Measurements from ENCODE around the gene C1orf21.

Gene C1orf21

DNA sequence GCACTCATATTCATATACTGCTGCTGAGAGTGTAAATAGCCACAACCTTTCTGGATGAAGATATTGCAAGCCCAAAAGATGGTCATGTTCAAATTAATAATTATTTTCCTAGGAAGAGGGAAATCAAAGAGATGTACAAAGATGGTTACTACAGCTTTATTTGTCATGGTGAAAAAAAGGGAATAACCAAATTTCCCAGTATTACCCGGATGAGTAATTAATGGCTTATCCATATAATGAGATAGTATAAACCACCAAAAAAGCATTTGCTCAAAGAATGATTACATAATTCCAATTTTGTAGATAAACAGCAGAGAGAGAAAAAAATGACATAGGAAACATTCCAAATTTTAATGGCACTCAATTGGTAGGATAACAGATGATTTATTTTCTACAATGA, 165.6 kb downstream of the C1orf21 start:
- in situ Hi-C loops (cut with MboI; ENCODE audit: low pct_unique_long_range_greater_than_20kb, low sequenced_read_pairs, unreplicated experiment), result no loop called here
- DNase-seq (ENCODE audit: low spot score), result no peak
- TF ChIP-seq, protein P1, sequence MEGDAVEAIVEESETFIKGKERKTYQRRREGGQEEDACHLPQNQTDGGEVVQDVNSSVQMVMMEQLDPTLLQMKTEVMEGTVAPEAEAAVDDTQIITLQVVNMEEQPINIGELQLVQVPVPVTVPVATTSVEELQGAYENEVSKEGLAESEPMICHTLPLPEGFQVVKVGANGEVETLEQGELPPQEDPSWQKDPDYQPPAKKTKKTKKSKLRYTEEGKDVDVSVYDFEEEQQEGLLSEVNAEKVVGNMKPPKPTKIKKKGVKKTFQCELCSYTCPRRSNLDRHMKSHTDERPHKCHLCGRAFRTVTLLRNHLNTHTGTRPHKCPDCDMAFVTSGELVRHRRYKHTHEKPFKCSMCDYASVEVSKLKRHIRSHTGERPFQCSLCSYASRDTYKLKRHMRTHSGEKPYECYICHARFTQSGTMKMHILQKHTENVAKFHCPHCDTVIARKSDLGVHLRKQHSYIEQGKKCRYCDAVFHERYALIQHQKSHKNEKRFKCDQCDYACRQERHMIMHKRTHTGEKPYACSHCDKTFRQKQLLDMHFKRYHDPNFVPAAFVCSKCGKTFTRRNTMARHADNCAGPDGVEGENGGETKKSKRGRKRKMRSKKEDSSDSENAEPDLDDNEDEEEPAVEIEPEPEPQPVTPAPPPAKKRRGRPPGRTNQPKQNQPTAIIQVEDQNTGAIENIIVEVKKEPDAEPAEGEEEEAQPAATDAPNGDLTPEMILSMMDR (IDR thresholded peaks at IDR 0.05; ENCODE audit: extremely low read depth, insufficient read depth, missing control alignments), result no peak

DNA sequence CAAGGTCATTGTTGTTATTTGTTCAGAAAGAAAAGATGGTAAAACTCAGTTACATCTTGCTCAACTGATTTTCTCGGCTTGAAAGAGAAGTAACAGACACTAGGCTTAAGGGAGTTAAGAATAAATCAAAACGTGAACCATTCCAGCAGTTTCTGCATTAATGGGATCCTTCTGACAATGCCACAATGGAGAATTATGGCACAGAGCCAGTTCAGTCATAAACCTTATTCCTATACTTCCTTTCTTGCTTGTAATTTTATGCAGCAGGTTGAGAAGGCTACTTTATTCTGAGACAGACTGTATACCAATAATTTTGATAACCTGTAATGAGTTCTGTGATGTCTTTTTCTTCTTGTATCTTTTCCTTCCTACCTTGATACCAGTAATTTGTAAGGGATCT, 167.0 kb downstream of the C1orf21 start:
- TF ChIP-seq, protein P1 (IDR thresholded peaks at IDR 0.05; ENCODE audit: extremely low read depth, insufficient read depth, missing control alignments), result no peak
- DNase-seq (ENCODE audit: low spot score), result no peak
- in situ Hi-C loops (cut with MboI; ENCODE audit: low pct_unique_long_range_greater_than_20kb, low sequenced_read_pairs, unreplicated experiment), result no loop called here

DNA sequence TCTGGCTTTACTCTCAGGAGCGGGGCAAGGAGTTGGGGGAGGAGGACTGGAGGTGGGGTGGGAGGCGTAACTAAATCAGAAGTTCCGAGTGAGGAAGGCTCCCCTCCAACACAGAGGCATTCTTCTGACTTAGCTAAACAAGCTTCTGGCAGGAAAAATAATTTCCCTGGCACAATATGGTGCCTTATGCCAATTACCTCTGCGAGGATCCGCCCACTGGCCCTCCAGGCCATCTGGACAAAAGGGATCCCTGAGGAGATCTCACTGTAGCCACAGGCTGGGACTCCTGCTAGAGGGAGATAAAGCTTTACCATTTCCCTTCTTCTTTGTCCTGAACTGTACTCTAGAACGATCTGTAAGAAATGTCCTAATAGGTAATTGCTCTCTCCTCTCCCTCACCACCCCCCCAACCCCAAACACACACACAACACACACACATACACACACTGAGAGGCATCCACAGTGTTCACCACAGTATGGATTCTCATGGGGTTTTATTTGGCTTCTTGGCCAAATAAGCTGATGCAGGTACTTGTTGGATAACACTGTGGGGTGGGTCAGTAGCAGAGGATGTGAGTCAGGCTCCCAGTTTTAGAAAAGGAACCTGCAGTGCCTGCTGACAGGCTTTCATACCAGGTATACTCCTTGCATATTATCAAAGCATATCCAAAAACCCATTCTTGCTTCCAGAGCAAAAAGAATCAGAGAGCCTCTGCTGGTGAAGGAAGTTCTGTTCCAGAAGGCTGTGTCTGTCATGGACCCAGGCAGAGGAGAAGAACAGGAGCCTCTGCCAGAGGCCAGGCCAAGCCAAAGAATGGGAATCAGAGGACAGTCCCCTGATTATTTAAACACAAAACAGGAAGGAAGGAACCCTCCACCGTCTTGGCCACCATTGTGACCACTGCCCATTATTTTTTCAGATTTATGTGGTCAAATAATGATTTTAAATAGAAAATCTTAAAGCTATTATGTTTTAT, 169.1 kb downstream of the C1orf21 start:
- in situ Hi-C loops (cut with MboI; ENCODE audit: low pct_unique_long_range_greater_than_20kb, low sequenced_read_pairs, unreplicated experiment), result no loop called here
- TF ChIP-seq, protein P1 (IDR thresholded peaks at IDR 0.05; ENCODE audit: extremely low read depth, insufficient read depth, missing control alignments), result no peak
- no peak for DNase-seq (ENCODE audit: low spot score)

DNA sequence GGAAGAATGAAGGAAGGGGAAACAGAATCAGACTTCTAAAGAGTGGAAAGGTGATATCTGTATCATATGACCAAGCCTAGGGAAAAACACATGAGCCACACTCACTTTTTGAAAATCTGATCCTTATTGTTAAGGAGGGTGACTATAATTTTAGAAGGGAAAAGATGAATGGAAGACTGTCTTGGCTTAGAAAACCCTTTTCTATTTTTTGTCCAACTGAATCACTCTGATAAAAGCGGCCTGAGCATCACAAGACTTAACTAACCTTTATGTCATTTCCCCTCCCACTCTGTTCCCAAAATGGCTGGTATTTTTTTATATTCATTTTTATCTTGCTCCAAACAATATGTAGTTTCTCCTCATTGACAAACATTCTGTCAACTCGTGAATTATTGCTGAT, 169.8 kb downstream of the C1orf21 start:
- TF ChIP-seq, protein P1 (IDR thresholded peaks at IDR 0.05; ENCODE audit: extremely low read depth, insufficient read depth, missing control alignments), result no peak
- in situ Hi-C loops (cut with MboI; ENCODE audit: low pct_unique_long_range_greater_than_20kb, low sequenced_read_pairs, unreplicated experiment), result no loop called here
- no peak for DNase-seq (ENCODE audit: low spot score)

DNA sequence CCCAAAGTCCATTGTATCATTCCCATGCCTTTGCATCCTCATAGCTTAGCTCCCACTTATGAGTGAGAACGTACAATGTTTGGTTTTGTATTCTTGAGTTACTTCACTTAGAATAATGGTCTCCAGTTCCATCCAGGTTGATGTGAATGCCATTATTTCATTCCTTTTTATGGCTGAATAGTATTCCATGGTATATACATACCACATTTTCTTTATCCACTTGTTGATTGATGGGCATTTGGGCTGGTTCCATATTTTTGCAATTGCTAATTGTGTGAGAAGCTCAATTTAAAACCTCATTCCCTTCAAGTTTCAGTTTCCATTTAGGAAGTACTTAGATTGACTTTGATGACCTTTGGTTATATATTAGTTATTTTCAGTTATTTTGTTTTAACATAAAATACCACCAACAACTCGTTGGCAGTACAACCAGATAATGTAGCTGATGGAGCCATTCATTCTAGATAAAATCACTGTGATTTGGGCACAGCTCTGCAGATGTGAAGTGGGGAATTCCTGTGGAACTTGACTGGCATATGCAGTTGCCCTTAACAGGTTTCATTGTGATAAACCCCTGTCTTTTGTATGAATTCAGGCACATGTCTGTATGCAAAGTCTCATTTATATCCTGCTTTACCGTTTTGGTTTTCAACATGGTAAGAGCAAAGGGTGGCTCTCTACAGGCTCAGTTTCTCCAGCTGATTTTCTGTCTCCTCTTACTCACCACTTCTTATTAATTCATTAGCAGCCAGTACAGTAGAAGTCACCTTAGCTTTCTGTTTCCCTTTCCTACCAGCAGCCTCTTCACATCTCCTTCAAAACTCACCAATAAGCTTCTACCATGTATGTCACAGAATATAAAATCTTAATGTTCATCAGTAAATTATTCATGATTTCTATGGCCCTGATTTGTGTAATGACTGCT, 170.9 kb downstream of the C1orf21 start:
- DNase-seq (ENCODE audit: low spot score), result no peak
- in situ Hi-C loops (cut with MboI; ENCODE audit: low pct_unique_long_range_greater_than_20kb, low sequenced_read_pairs, unreplicated experiment), result no loop called here
- TF ChIP-seq, protein P1 (IDR thresholded peaks at IDR 0.05; ENCODE audit: extremely low read depth, insufficient read depth, missing control alignments), result no peak

DNA sequence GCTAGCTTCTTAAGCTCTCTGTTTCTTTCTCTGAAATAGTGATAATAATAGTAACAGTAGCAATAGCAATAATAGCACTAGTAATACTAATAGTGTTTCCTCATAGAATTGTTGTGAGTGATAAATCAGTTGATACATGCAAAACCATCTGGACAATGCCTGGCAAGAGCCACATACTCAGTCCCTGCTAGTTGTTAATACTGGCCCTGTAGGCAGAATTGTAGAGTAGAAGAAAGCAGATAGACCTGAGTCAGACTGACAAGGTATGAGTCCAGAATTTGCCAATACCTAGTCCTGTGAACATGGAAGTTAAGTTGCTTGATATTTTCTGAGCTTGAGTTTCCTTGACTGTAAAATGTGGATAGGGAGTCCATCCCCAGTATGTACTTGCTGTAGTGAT, 171.9 kb downstream of the C1orf21 start:
- in situ Hi-C loops (cut with MboI; ENCODE audit: low pct_unique_long_range_greater_than_20kb, low sequenced_read_pairs, unreplicated experiment), result no loop called here
- DNase-seq (ENCODE audit: low spot score), result no peak
- TF ChIP-seq, protein P1 (IDR thresholded peaks at IDR 0.05; ENCODE audit: extremely low read depth, insufficient read depth, missing control alignments), result no peak
